SU-DHL-6 (cell line): ENCODE measurements around the gene ZNF208.

ENCODE experiments used
- H2AFZ ChIP-seq: fragments of 200-600 bp; sonication (generic); 2 replicates; pipeline ENCODE4 v1.6.1; 2014; ENCODE audit warnings: low read depth, mild to moderate bottlenecking, moderate library complexity, mixed read lengths, antibody characterized with exemption, low read length; ENCODE audit not compliant: severe bottlenecking
- H3F3A ChIP-seq: fragments of 200-600 bp; shearing (Covaris generic); 2 replicates; pipeline ENCODE4 v1.6.0; 2016; ENCODE audit warnings: antibody characterized with exemption, mild to moderate bottlenecking; ENCODE audit not compliant: insufficient read depth
- H3K27ac ChIP-seq: fragments of 200-600 bp; sonication (generic); 2 replicates; pipeline ENCODE4 v1.5.1; 2016; ENCODE audit warnings: low read depth, mild to moderate bottlenecking, low read length, moderate library complexity, mixed read lengths
- H3K27me3 ChIP-seq: fragments of 200-600 bp; sonication (generic), shearing (Covaris generic); 2 replicates; pipeline ENCODE4 v1.6.0; 2014; ENCODE audit warnings: mild to moderate bottlenecking, low read length
- H3K36me3 ChIP-seq: fragments of 200-600 bp; sonication (generic); 2 replicates; pipeline ENCODE4 v1.6.1; 2014; ENCODE audit warnings: mild to moderate bottlenecking, low read length, mixed read lengths
- H3K4me2 ChIP-seq: fragments of 300-600, 200-600 bp; shearing (Covaris generic), sonication (generic); 2 replicates; pipeline ENCODE4 v1.6.0; 2014; ENCODE audit warnings: low read length, low read depth, mild to moderate bottlenecking; ENCODE audit not compliant: poor library complexity, severe bottlenecking
- H3K4me3 ChIP-seq: fragments of 200-600 bp; sonication (generic); 2 replicates; pipeline ENCODE4 v1.5.1; 2014; ENCODE audit warnings: antibody characterized with exemption, low read length, mild to moderate bottlenecking, mixed read lengths; ENCODE audit not compliant: insufficient read depth, poor library complexity, severe bottlenecking
- H3K79me2 ChIP-seq: fragments of 200-600 bp; sonication (generic); 2 replicates; pipeline ENCODE4 v1.6.1; 2014; ENCODE audit warnings: mild to moderate bottlenecking, low read length, moderate library complexity; ENCODE audit not compliant: insufficient read depth
- H3K9ac ChIP-seq: fragments of 200-600 bp; sonication (generic); 2 replicates; pipeline ENCODE4 v1.7.0; 2014; ENCODE audit warnings: mild to moderate bottlenecking, low read length
- H3K9me2 ChIP-seq: fragments of 200-600 bp; sonication (generic); replicated peaks from 2 replicates; pipeline ENCODE4 v1.6.1; 2014; ENCODE audit warnings: low read length; ENCODE audit not compliant: insufficient read depth
- H3K9me3 ChIP-seq: fragments of 200-600 bp; sonication (generic); 2 replicates; pipeline ENCODE4 v1.6.1; 2014; ENCODE audit warnings: low read length, mixed read lengths; ENCODE audit not compliant: insufficient read depth
- H4K20me1 ChIP-seq: fragments of 200-600 bp; sonication (generic); 2 replicates; pipeline ENCODE4 v1.6.1; 2014; ENCODE audit warnings: low read depth, mild to moderate bottlenecking, antibody characterized with exemption, low read length, moderate library complexity, mixed read lengths
- EZH2phosphoT487 ChIP-seq: fragments of 200-600 bp; sonication (generic), shearing (Covaris generic); conservative IDR thresholded peaks from 2 replicates; pipeline ENCODE4 v1.6.1; 2018; ENCODE audit warnings: mild to moderate bottlenecking, antibody characterized with exemption, low read length, moderate library complexity, mixed read lengths
- TF ChIP-seq, protein P1 (sequence below): fragments of 200-600 bp; sonication (generic); IDR thresholded peaks from one replicate; pipeline ENCODE4 v1.5.1; 2017; ENCODE audit warnings: antibody characterized with exemption, mild to moderate bottlenecking, low read length, moderate library complexity; ENCODE audit not compliant: insufficient read depth, poor library complexity, severe bottlenecking

ZNF208 gene

DNA sequence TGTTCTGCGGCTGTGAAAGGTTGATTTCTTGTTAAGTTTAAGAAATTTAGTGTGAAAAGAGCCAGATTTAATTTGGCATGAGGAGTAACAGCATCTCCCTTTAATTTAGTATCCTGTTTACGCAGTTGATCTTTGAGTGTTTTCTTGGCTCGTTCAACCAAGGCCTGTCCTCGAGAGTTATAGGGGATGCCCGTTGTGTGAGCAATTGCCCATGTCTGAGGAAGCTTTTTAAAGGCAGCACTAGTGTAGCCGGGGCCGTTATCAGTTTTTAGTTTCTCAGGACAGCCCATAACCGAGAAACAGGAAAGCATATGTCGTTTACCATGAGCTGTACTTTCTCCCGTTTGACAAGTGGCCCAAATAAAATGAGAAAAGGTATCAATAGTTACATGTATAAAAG lies 127.2 kb downstream of the ZNF208 start:
- H3K9ac ChIP-seq, result no peak overlapping the region
- no peak overlapping the region for H3K27ac ChIP-seq
- H3K9me2 ChIP-seq, result no peaks in the 10 kb centered on the region
- H3K9me3 ChIP-seq, result no peaks in the 10 kb centered on the region
- no peaks in the 10 kb centered on the region for H3F3A ChIP-seq
- H3K4me2 ChIP-seq, result no peak overlapping the region
- no peak for TF ChIP-seq EZH2phosphoT487
- TF ChIP-seq, protein P1, sequence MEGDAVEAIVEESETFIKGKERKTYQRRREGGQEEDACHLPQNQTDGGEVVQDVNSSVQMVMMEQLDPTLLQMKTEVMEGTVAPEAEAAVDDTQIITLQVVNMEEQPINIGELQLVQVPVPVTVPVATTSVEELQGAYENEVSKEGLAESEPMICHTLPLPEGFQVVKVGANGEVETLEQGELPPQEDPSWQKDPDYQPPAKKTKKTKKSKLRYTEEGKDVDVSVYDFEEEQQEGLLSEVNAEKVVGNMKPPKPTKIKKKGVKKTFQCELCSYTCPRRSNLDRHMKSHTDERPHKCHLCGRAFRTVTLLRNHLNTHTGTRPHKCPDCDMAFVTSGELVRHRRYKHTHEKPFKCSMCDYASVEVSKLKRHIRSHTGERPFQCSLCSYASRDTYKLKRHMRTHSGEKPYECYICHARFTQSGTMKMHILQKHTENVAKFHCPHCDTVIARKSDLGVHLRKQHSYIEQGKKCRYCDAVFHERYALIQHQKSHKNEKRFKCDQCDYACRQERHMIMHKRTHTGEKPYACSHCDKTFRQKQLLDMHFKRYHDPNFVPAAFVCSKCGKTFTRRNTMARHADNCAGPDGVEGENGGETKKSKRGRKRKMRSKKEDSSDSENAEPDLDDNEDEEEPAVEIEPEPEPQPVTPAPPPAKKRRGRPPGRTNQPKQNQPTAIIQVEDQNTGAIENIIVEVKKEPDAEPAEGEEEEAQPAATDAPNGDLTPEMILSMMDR, result no peak
- H3K27me3 ChIP-seq, result no peaks in the 10 kb centered on the region
- no peaks in the 10 kb centered on the region for H4K20me1 ChIP-seq
- H3K36me3 ChIP-seq, result no peaks in the 10 kb centered on the region
- no peak overlapping the region for H2AFZ ChIP-seq
- no peak overlapping the region for H3K4me3 ChIP-seq
- no peaks in the 10 kb centered on the region for H3K79me2 ChIP-seq
